ENCODE measurements around the gene PLEKHG1. TPM values are rescaled to one million over a fixed set of nuclear protein-coding genes. Genes with fewer than 3 reads are reported as not detected.

PLEKHG1 gene
- polyA plus RNA-seq, 1 donor from 2014 or later, result 2.6 TPM

DNA sequence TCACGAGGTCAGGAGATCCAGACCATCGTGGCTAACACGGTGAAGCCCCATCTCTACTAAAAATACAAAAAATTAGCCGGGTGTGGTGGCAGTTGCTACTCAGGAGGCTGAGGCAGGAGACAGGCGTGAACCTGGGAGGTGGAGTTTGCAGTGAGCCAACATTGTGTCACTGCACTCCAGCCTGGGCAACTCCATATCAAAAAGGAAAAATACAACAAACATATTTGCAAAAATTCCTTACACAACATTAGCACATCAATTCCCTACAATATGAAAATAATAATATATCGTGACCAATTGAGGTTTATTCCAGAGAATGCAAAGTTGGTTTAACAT, 38.8 kb upstream of the PLEKHG1 start:
- no peaks in the 10 kb centered on the region for H3K9me2 ChIP-seq (ENCODE audit: insufficient read depth, low read length)
- TF ChIP-seq TAF1 (IDR thresholded peaks at IDR 0.05; ENCODE audit: low read depth) (no peak), MXI1 (conservative IDR thresholded peaks at IDR 0.05; ENCODE audit: poor library complexity, severe bottlenecking) (no peak), EZH2 (IDR thresholded peaks at IDR 0.05; ENCODE audit: borderline replicate concordance, insufficient read depth, low read length, poor library complexity, severe bottlenecking) (no peak), SMC3 (conservative IDR thresholded peaks at IDR 0.05; ENCODE audit: poor library complexity) (no peak), CTCF (IDR thresholded peaks at IDR 0.05; ENCODE audit: poor library complexity, severe bottlenecking) (no peak), EP300 (conservative IDR thresholded peaks at IDR 0.05; ENCODE audit: poor library complexity, severe bottlenecking) (no peak), POLR2AphosphoS5 (IDR thresholded peaks at IDR 0.05) (no peak), REST (IDR thresholded peaks at IDR 0.05; ENCODE audit: borderline replicate concordance) (no peak), RAD21 (conservative IDR thresholded peaks at IDR 0.05) (no peak)
- no peak overlapping the region for H3K27ac ChIP-seq (ENCODE audit: low read length)
- no peaks in the 10 kb centered on the region for H3K79me2 ChIP-seq (replicated peaks; ENCODE audit: insufficient read depth, low read length)
- H3K9ac ChIP-seq (ENCODE audit: low read length), result no peak overlapping the region
- no peaks in the 10 kb centered on the region for H3F3A ChIP-seq (ENCODE audit: insufficient read depth, low read length, poor library complexity, severe bottlenecking)
- H3K36me3 ChIP-seq (ENCODE audit: insufficient read depth, low read length), result no peaks in the 10 kb centered on the region
- H3K4me2 ChIP-seq (ENCODE audit: low read length), result no peak overlapping the region
- H2AFZ ChIP-seq (ENCODE audit: low read depth, low read length), result no peak overlapping the region
- H3K9me3 ChIP-seq (ENCODE audit: low read length), result peaks cover 4% of the 10 kb centered on the region
- no peaks in the 10 kb centered on the region for H3K27me3 ChIP-seq (ENCODE audit: insufficient read depth, low read depth, low read length)
- H3K4me3 ChIP-seq (ENCODE audit: low read length), result no peak overlapping the region
- H4K20me1 ChIP-seq (ENCODE audit: insufficient read depth), result no peaks in the 10 kb centered on the region

DNA sequence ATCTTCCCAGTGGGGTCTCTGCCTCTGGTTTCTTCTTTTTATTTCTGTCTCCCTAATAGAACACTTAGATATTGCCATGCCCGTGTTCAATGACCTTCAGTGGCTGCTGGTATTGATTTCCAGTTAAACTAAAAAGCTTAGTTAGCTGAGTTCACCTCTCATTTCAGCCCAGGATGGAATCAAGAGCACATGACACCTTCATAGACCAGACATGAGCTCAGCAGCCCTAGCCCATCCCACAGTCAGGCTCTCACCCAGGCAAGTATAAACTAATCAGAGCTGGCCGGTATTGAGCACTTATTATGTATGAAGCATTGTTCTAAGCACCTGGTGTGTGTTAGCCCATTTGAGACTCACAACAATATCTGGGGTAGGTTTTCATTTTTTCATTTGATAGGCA, 33.7 kb upstream of the PLEKHG1 start:
- Histone ChIP-seq H3K9ac (ENCODE audit: low read length) (no peak overlapping the region), H3K36me3 (ENCODE audit: insufficient read depth, low read length) (no peaks in the 10 kb centered on the region), H3K9me3 (ENCODE audit: low read length) (no peaks in the 10 kb centered on the region), H3K4me2 (ENCODE audit: low read length) (no peak overlapping the region), H3K79me2 (replicated peaks; ENCODE audit: insufficient read depth, low read length) (no peaks in the 10 kb centered on the region), H3K4me3 (ENCODE audit: low read length) (no peak overlapping the region), H3F3A (ENCODE audit: insufficient read depth, low read length, poor library complexity, severe bottlenecking) (no peaks in the 10 kb centered on the region), H3K27ac (ENCODE audit: low read length) (no peak overlapping the region), H3K9me2 (ENCODE audit: insufficient read depth, low read length) (no peaks in the 10 kb centered on the region), H4K20me1 (ENCODE audit: insufficient read depth) (no peaks in the 10 kb centered on the region), H2AFZ (ENCODE audit: low read depth, low read length) (no peak overlapping the region), H3K27me3 (ENCODE audit: insufficient read depth, low read depth, low read length) (no peaks in the 10 kb centered on the region)
- TF ChIP-seq CTCF (IDR thresholded peaks at IDR 0.05; ENCODE audit: poor library complexity, severe bottlenecking) (no peak), POLR2AphosphoS5 (IDR thresholded peaks at IDR 0.05) (no peak), TAF1 (IDR thresholded peaks at IDR 0.05; ENCODE audit: low read depth) (no peak), SMC3 (conservative IDR thresholded peaks at IDR 0.05; ENCODE audit: poor library complexity) (no peak), REST (IDR thresholded peaks at IDR 0.05; ENCODE audit: borderline replicate concordance) (no peak), EZH2 (IDR thresholded peaks at IDR 0.05; ENCODE audit: borderline replicate concordance, insufficient read depth, low read length, poor library complexity, severe bottlenecking) (no peak), EP300 (conservative IDR thresholded peaks at IDR 0.05; ENCODE audit: poor library complexity, severe bottlenecking) (no peak), MXI1 (conservative IDR thresholded peaks at IDR 0.05; ENCODE audit: poor library complexity, severe bottlenecking) (no peak), RAD21 (conservative IDR thresholded peaks at IDR 0.05) (no peak)

All from neural cell (in vitro differentiated cells).